ENCODE results near the gene HMCN1. TPM values are rescaled to one million over a fixed set of nuclear protein-coding genes. Genes with fewer than 3 reads are reported as not detected.

HMCN1 gene
- total and polyA plus RNA-seq, 2 donors from 2014 or later = 0.97 to 2.7 TPM

DNA sequence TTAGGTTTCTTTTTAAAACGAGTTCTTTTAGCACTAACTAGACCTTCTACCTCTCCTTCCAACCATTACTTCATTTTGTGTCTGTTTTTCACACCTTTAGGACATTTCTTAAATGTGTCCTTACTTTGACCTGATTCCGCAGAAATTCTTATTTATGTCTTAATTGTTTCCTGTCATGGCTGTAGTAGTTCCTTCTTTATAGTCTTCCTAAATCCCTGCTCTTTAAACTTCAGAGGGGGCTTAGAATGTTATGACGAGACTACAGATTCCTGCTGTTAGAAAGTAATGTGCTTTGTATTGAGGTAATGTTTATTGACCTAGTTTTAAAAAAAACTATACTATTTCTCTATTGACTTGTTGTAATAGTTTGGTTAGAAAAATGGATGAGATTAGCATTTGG, 70.4 kb downstream of the HMCN1 start:
- intact Hi-C loops (cut with DNase I) = no loop called here
- H3K9ac ChIP-seq (ENCODE audit: low read length in 3 of 3) = no peak overlapping the region
- DNase-seq (no peak), FAIRE-seq (no peak)
- no peaks in the 10 kb centered on the region for H3K27me3 ChIP-seq (ENCODE audit: control insufficient read depth, insufficient read depth, low read length)
- TF ChIP-seq, protein P1, sequence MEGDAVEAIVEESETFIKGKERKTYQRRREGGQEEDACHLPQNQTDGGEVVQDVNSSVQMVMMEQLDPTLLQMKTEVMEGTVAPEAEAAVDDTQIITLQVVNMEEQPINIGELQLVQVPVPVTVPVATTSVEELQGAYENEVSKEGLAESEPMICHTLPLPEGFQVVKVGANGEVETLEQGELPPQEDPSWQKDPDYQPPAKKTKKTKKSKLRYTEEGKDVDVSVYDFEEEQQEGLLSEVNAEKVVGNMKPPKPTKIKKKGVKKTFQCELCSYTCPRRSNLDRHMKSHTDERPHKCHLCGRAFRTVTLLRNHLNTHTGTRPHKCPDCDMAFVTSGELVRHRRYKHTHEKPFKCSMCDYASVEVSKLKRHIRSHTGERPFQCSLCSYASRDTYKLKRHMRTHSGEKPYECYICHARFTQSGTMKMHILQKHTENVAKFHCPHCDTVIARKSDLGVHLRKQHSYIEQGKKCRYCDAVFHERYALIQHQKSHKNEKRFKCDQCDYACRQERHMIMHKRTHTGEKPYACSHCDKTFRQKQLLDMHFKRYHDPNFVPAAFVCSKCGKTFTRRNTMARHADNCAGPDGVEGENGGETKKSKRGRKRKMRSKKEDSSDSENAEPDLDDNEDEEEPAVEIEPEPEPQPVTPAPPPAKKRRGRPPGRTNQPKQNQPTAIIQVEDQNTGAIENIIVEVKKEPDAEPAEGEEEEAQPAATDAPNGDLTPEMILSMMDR (IDR thresholded peaks at IDR 0.05; ENCODE audit: borderline replicate concordance, extremely low read depth, insufficient read depth) = no peak
- no peak overlapping the region for H3K27ac ChIP-seq (ENCODE audit: low read depth in 2 of 2, low read length in 2 of 2)
- H3K36me3 ChIP-seq (ENCODE audit: control insufficient read depth in 2 of 3, insufficient read depth in 3 of 3, low read length in 3 of 3) = no peaks in the 10 kb centered on the region
- H3K4me3 ChIP-seq (ENCODE audit: low read length in 3 of 3) = no peak overlapping the region
- no peaks in the 10 kb centered on the region for H3K9me3 ChIP-seq (ENCODE audit: control insufficient read depth in 2 of 3, insufficient read depth in 1 of 3, low read length in 3 of 3)
- no peaks in the 10 kb centered on the region for H3K4me1 ChIP-seq (ENCODE audit: control insufficient read depth in 2 of 3, insufficient read depth in 2 of 3, low read depth in 1 of 3, low read length in 3 of 3)

DNA sequence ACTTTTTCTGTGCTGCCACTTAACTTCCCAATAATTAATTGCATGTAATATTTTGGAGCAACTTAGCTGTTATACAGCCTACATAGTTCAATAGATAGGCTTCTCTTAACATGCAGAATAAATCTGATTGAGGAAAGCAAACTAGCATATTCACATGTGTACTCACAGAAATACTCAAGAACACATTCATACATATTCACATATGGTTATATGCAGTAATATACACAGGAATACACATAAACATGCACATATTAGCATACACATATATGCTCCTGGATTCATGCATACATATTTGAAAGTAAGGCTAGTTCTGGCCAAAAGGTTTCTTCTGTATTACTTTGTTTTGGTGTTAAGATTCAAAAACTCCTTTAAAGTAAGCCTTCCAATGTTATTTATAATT, 73.1 kb downstream of the HMCN1 start:
- no peak for DNase-seq
- TF ChIP-seq, protein P1 (IDR thresholded peaks at IDR 0.05; ENCODE audit: borderline replicate concordance, extremely low read depth, insufficient read depth) = no peak
- H3K27me3 ChIP-seq (ENCODE audit: control insufficient read depth, insufficient read depth, low read length) = no peaks in the 10 kb centered on the region
- no peak overlapping the region for H3K27ac ChIP-seq (ENCODE audit: low read depth in 2 of 2, low read length in 2 of 2)
- H3K4me1 ChIP-seq (ENCODE audit: control insufficient read depth in 2 of 3, insufficient read depth in 2 of 3, low read depth in 1 of 3, low read length in 3 of 3) = no peaks in the 10 kb centered on the region
- no peak overlapping the region for H3K4me3 ChIP-seq (ENCODE audit: low read length in 3 of 3)
- no peaks in the 10 kb centered on the region for H3K9me3 ChIP-seq (ENCODE audit: control insufficient read depth in 2 of 3, insufficient read depth in 1 of 3, low read length in 3 of 3)
- no peaks in the 10 kb centered on the region for H3K36me3 ChIP-seq (ENCODE audit: control insufficient read depth in 2 of 3, insufficient read depth in 3 of 3, low read length in 3 of 3)
- H3K9ac ChIP-seq (ENCODE audit: low read length in 3 of 3) = no peak overlapping the region
- no peak for FAIRE-seq
- intact Hi-C loops (cut with DNase I) = no loop called here

DNA sequence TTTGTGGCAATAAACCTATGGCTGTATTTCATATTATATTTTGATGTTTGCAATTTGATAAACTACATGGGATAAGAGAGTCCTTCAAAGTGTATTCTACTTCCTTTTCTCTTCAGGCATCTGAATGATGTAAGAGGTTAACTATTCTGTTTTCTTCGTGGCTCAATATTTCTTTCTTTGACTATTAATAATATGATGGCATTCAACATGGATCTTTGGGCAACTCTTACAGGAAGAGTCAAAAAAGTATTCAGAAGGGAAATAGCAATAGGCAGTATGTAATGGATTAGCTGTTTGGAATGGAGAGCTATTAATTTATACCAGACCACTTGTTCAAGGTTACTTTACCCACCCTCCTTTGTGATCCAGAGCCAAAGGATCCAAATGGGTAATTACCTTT, 74.4 kb downstream of the HMCN1 start:
- FAIRE-seq = no peak
- no peak for DNase-seq
- no peak overlapping the region for H3K9ac ChIP-seq (ENCODE audit: low read length in 3 of 3)
- TF ChIP-seq, protein P1 (IDR thresholded peaks at IDR 0.05; ENCODE audit: borderline replicate concordance, extremely low read depth, insufficient read depth) = no peak
- H3K9me3 ChIP-seq (ENCODE audit: control insufficient read depth in 2 of 3, insufficient read depth in 1 of 3, low read length in 3 of 3) = no peaks in the 10 kb centered on the region
- H3K27me3 ChIP-seq (ENCODE audit: control insufficient read depth, insufficient read depth, low read length) = no peaks in the 10 kb centered on the region
- no peak overlapping the region for H3K4me3 ChIP-seq (ENCODE audit: low read length in 3 of 3)
- no peaks in the 10 kb centered on the region for H3K4me1 ChIP-seq (ENCODE audit: control insufficient read depth in 2 of 3, insufficient read depth in 2 of 3, low read depth in 1 of 3, low read length in 3 of 3)
- no peak overlapping the region for H3K27ac ChIP-seq (ENCODE audit: low read depth in 2 of 2, low read length in 2 of 2)
- intact Hi-C loops (cut with DNase I) = no loop called here
- no peaks in the 10 kb centered on the region for H3K36me3 ChIP-seq (ENCODE audit: control insufficient read depth in 2 of 3, insufficient read depth in 3 of 3, low read length in 3 of 3)

DNA sequence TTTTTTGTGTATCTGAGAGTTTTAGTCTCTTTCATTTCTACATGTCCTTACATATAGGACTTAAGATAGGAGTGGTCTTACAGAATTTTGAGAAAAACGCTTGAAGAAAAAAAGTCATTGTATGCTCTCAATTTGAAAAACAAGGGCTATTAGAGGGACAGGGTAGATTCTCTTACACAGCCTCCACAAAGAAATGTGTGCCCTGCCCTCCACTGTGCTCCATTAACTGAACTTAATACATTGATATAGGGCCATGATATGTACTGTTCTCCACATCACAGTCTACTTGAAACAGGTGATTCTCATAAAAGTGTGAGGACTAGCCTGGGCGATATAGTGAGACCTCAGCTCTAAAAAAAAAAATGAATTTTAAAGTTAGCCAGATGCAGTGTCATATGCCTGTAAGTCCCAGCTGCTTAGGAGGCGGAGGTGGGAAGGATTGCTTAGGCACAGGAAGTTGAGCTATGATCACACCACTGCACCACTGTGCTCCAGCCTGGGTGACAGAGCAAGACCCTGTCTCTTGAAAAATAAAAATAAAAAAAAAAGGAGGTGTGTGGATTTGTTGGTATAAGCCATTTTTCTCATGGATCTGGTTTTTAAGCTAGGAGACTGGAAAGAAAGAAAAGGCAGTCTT, 77.0 kb downstream of the HMCN1 start:
- no peak overlapping the region for H3K27ac ChIP-seq (ENCODE audit: low read depth in 2 of 2, low read length in 2 of 2)
- FAIRE-seq = no peak
- no peaks in the 10 kb centered on the region for H3K36me3 ChIP-seq (ENCODE audit: control insufficient read depth in 2 of 3, insufficient read depth in 3 of 3, low read length in 3 of 3)
- H3K27me3 ChIP-seq (ENCODE audit: control insufficient read depth, insufficient read depth, low read length) = no peaks in the 10 kb centered on the region
- TF ChIP-seq, protein P1 (IDR thresholded peaks at IDR 0.05; ENCODE audit: borderline replicate concordance, extremely low read depth, insufficient read depth) = no peak
- DNase-seq = no peak
- intact Hi-C loops (cut with DNase I) = no loop called here
- no peaks in the 10 kb centered on the region for H3K4me1 ChIP-seq (ENCODE audit: control insufficient read depth in 2 of 3, insufficient read depth in 2 of 3, low read depth in 1 of 3, low read length in 3 of 3)
- H3K4me3 ChIP-seq (ENCODE audit: low read length in 3 of 3) = no peak overlapping the region
- H3K9me3 ChIP-seq (ENCODE audit: control insufficient read depth in 2 of 3, insufficient read depth in 1 of 3, low read length in 3 of 3) = no peaks in the 10 kb centered on the region
- no peak overlapping the region for H3K9ac ChIP-seq (ENCODE audit: low read length in 3 of 3)

Measured in kidney (tissue), 14 donors.